Aorta (tissue), 5 donors: ENCODE data around the gene RPL12. TPM values are rescaled to one million over a fixed set of nuclear protein-coding genes. Genes with fewer than 3 reads are reported as not detected.

Experiments
- ATAC-seq: fragments of 200-7000 bp; cut with Tn5 transposase; one replicate; pipeline ENCODE4 v1.9.1; 2022; ENCODE audit warnings: moderate library complexity; ENCODE audit not compliant: low FRiP score
- DNase-seq, 2 donors: peaks; one replicate each; pipeline ENCODE4 v3.0.0-alpha.2; 2020
- H3K27ac ChIP-seq, 2 donors: one replicate each; pipeline ENCODE4 v1.5.1; 2013; ENCODE audit warnings: low read length in 2 of 2, mild to moderate bottlenecking in 2 of 2, moderate library complexity in 2 of 2, control low read depth in 1 of 2, inconsistent platforms in 1 of 2, low read depth in 1 of 2
- H3K27me3 ChIP-seq, 2 donors: one replicate each; pipeline ENCODE4 v1.6.1; 2013; ENCODE audit warnings: control low read depth in 1 of 2, low read length in 1 of 2, mild to moderate bottlenecking in 1 of 2, moderate library complexity in 1 of 2; ENCODE audit not compliant: insufficient read depth in 2 of 2, control insufficient read depth in 1 of 2
- H3K36me3 ChIP-seq, 2 donors: one replicate each; pipeline ENCODE4 v1.6.1; 2013; ENCODE audit warnings: control low read depth in 1 of 2, low read length in 1 of 2, mild to moderate bottlenecking in 1 of 2; ENCODE audit not compliant: insufficient read depth in 2 of 2, control insufficient read depth in 1 of 2
- H3K4me1 ChIP-seq, 2 donors: one replicate each; pipeline ENCODE4 v1.6.1; 2013; ENCODE audit warnings: low read length in 2 of 2, control low read depth in 1 of 2, mild to moderate bottlenecking in 1 of 2, moderate library complexity in 1 of 2; ENCODE audit not compliant: insufficient read depth in 2 of 2, control insufficient read depth in 1 of 2
- H3K4me3 ChIP-seq, 2 donors: one replicate each; pipeline ENCODE4 v1.5.1; 2013; ENCODE audit warnings: low read length in 2 of 2, control low read depth in 1 of 2, mild to moderate bottlenecking in 1 of 2
- H3K9me3 ChIP-seq: one replicate; pipeline ENCODE4 v1.6.1; 2013; ENCODE audit warnings: mild to moderate bottlenecking, low read length; ENCODE audit not compliant: control insufficient read depth
- WGBS, 2 donors: extraction: QIAGEN DNeasy Blood & Tissue Kit; methylation state at CpG; one replicate each; pipeline ENCODE4 v1.1.7; 2013; 5-methylcytosine and 5-hydroxymethylcytosine counted together
- intact Hi-C, 2 donors: fragments of 100-400 bp; cut with DNase I; formaldehyde crosslinking; loops; one replicate each; pipeline versions ENCODE4 v1.14.2 to v1.15.0; 2022
- polyA plus RNA-seq, 2 donors: library from polyadenylated mRNA; stranded (reverse); fragments of 200-250 nt; gene quantifications; one replicate each; pipeline ENCODE4 v1.2.3, GENCODE V29; 2013
- total RNA-seq, 2 donors: library from RNA; stranded (reverse); fragmentation: NEBNext Ultra II Directional; extraction: Animal tissue kit (Norgen Biotek cat#: 25700); gene quantifications; one replicate each; pipeline ENCODE4 v1.2.1, GENCODE V29; 2021
- donor health status: healthy with polysubstance abuse.
- donor health status: Bipolar disorder and iron deficiency.
- donor health status: DM: no; HTN: no; CAD: no.
- donor health status: DM: no; HTN: no; CAD: no.
- donor health status: DM: yes; HTN: yes; CAD: no.

RPL12 gene
- total and polyA plus RNA-seq, 4 donors: 875 to 3,006 (median 1,920) TPM

DNA sequence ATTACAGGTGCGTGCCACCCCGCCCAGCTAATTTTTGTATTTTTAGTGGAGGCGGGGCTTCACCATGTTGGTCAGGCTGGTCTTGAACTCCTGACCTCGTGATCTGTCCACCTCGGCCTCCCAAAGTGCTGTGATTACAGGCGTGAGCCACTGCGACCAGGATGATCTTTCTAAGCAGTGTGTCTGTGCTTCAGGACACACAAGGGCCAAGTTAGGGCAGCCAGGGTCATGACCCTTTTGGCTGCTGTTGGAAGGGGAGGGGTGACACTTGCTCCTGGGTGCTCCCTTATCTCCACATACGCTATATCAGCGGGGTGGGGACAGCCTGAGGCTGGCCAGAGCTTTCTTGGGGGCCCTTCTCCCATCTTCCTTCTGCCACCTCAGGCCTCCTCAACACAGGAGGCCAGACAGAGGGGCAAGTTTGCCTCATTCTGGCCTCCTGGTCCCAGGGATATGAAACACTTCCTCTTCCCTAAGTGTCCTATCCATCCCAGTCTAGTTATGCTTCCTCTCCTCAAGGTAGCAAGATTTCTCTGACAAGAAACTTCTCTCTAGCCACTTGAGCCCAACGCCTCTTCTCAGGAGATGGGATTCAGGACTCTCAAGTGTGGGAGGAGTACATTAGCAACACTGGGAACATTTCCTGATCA is 28.9 kb downstream of the RPL12 start:
- DNase-seq (no peak), ATAC-seq (no peak)
- Histone ChIP-seq H3K27ac (no peak overlapping the region), H3K4me1 (no peaks in the 10 kb centered on the region), H3K9me3 (no peaks in the 10 kb centered on the region), H3K27me3 (no peaks in the 10 kb centered on the region), H3K36me3 (no peaks in the 10 kb centered on the region), H3K4me3 (no peak overlapping the region)
- WGBS, 2 donors: 83 to 88% methylated on average over 10 of the region's 10 CpGs
- intact Hi-C loops: no loop called here

- Histone ChIP-seq H3K27me3 (no peaks in the 10 kb centered on the region), H3K4me3 (no peak overlapping the region), H3K4me1 (no peaks in the 10 kb centered on the region), H3K27ac (no peak overlapping the region), H3K9me3 (no peaks in the 10 kb centered on the region), H3K36me3 (no peaks in the 10 kb centered on the region)
- intact Hi-C loops: no loop called here
- no peak for DNase-seq
- ATAC-seq: no peak
- 89 to 95% methylated on average over 7 of the region's 7 CpGs for WGBS, 2 donors
Measured at GRCh38 chr9:127421057-127421456, 30.1 kb downstream of the RPL12 start.

- no peaks in the 10 kb centered on the region for H3K27me3 ChIP-seq
- H3K36me3 ChIP-seq: no peaks in the 10 kb centered on the region
- WGBS, 2 donors: 79 to 82% methylated on average over 6 of the region's 6 CpGs
- intact Hi-C loops: no loop called here
- no peak for ATAC-seq
- H3K4me1 ChIP-seq: no peaks in the 10 kb centered on the region
- no peak overlapping the region for H3K27ac ChIP-seq
- H3K4me3 ChIP-seq: no peak overlapping the region
- no peaks in the 10 kb centered on the region for H3K9me3 ChIP-seq
- DNase-seq: no peak
Measured at GRCh38 chr9:127419348-127419747, 31.9 kb downstream of the RPL12 start.

DNA sequence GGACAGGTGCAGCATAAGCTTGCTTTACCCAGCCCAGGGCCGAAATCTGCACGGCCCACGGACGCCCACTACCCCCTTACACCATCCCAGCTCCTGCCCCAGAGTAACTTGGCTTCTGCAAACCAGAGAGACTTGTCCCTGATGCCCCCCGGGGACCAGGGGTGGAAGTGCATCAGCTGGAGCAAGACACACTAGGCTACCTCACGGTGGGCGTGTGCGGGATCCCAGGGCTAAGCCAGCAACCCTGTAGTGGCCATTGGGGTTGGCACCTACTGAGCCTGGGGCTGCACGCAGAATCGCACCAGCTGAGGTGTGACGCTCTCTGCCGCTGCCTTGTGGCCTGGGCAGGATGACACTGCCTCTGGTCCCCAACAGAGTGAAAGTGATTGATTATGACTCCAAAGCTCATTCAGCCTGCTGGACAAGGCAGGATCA is 33.2 kb downstream of the RPL12 start:
- Histone ChIP-seq H3K27ac (no peak overlapping the region), H3K4me1 (no peaks in the 10 kb centered on the region), H3K9me3 (no peaks in the 10 kb centered on the region), H3K27me3 (no peaks in the 10 kb centered on the region), H3K36me3 (no peaks in the 10 kb centered on the region), H3K4me3 (no peak overlapping the region)
- intact Hi-C loops: no loop called here
- no peak for ATAC-seq
- 66 to 70% methylated on average over 12 of the region's 12 CpGs for WGBS, 2 donors
- no peak for DNase-seq

- H3K4me3 ChIP-seq: no peak overlapping the region
- 75 to 83% methylated on average over 15 of the region's 15 CpGs for whole genome bisulfite sequencing, 2 donors
- no peaks in the 10 kb centered on the region for H3K9me3 ChIP-seq
- H3K36me3 ChIP-seq: no peaks in the 10 kb centered on the region
- peak; percentile 17 for ATAC-seq
- intact Hi-C loops: no loop called here
- DNase-seq: no peak
- no peak overlapping the region for H3K27ac ChIP-seq
- no peaks in the 10 kb centered on the region for H3K4me1 ChIP-seq
- no peaks in the 10 kb centered on the region for H3K27me3 ChIP-seq
Measured at GRCh38 chr9:127417131-127418036, 33.8 kb downstream of the RPL12 start.

DNA sequence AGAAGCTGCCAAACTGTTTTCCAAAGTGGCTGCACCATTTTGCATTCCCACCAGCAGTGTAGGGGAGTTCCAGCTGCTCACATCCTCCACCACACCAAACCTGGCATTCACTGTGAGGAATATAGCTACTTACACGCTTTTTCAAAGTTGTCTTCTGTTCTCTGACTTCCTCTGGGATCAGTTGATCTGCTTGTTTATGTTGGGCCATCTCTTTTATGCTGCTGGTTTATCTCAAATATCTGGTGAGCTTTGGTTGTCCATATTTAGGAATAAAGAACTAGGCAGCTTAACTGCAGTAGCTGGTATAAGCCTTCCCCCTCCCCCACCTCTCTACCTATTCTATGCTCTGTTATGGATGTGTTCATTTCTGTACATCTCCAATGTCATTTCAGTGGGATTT is 35.5 kb downstream of the RPL12 start:
- H3K4me3 ChIP-seq: no peak overlapping the region
- 73 to 83% methylated on average over 1 of the region's 1 CpG for WGBS, 2 donors
- no peaks in the 10 kb centered on the region for H3K4me1 ChIP-seq
- no peaks in the 10 kb centered on the region for H3K9me3 ChIP-seq
- no peak for DNase-seq
- ATAC-seq: no peak
- H3K36me3 ChIP-seq: no peaks in the 10 kb centered on the region
- H3K27ac ChIP-seq: no peak overlapping the region
- intact Hi-C loops: no loop called here
- H3K27me3 ChIP-seq: no peaks in the 10 kb centered on the region

GRCh38 chr9:127415141-127415540 is 36.1 kb downstream of the RPL12 start:
- intact Hi-C loops: no loop called here
- ATAC-seq (no peak), DNase-seq (no peak)
- H3K27ac ChIP-seq: no peak overlapping the region
- H3K4me3 ChIP-seq: no peak overlapping the region
- no peaks in the 10 kb centered on the region for H3K9me3 ChIP-seq
- no peaks in the 10 kb centered on the region for H3K4me1 ChIP-seq
- WGBS, 2 donors: 89 to 91% methylated on average over 4 of the region's 4 CpGs
- H3K27me3 ChIP-seq: no peaks in the 10 kb centered on the region
- no peaks in the 10 kb centered on the region for H3K36me3 ChIP-seq

DNA sequence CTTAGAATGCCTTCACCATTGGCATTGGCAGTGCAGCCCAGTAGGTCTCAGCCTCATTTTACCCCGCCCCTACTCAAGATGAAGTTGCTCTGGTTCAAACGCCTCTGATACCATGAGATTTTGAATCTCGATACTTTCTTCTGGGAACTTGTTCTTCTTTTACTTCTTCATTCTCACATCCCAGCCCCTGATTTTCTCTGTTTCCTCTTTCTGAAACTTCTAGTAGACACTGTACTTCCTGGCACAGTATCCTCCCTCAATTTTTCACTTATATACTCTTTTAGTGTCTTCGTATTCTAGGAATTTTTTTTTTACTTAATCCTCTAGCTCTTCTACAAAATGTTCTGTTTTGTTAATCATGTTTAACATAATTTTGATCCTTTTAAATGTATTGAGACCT is 40.1 kb downstream of the RPL12 start:
- 89 to 96% methylated on average over 4 of the region's 4 CpGs for WGBS, 2 donors
- Histone ChIP-seq H3K4me1 (no peaks in the 10 kb centered on the region), H3K27ac (no peak overlapping the region), H3K9me3 (no peaks in the 10 kb centered on the region), H3K36me3 (no peaks in the 10 kb centered on the region), H3K4me3 (no peak overlapping the region), H3K27me3 (no peaks in the 10 kb centered on the region)
- DNase-seq (no peak), ATAC-seq (no peak)
- intact Hi-C loops: no loop called here

- no peaks in the 10 kb centered on the region for H3K9me3 ChIP-seq
- H3K27me3 ChIP-seq: no peaks in the 10 kb centered on the region
- no peak for DNase-seq
- WGBS, 2 donors: 88% methylated on average over 6 of the region's 6 CpGs
- H3K36me3 ChIP-seq: peaks cover 0 to 2% of the 10 kb centered on the region in 2 donors
- no peaks in the 10 kb centered on the region for H3K4me1 ChIP-seq
- no peak for ATAC-seq
- H3K4me3 ChIP-seq: no peak overlapping the region
- no peak overlapping the region for H3K27ac ChIP-seq
- intact Hi-C loops: no loop called here
Measured at GRCh38 chr9:127407492-127407843, 43.7 kb downstream of the RPL12 start.
